HG03103 (cell line): ENCODE measurements around the gene ATP2B1.

Experiments
- ATAC-seq: cut with Tn5 transposase; IDR thresholded peaks from one replicate; pipeline ENCODE4 v1.9.1; 2021; ENCODE audit warnings: low read depth; ENCODE audit not compliant: unreplicated experiment

ATP2B1 gene

DNA sequence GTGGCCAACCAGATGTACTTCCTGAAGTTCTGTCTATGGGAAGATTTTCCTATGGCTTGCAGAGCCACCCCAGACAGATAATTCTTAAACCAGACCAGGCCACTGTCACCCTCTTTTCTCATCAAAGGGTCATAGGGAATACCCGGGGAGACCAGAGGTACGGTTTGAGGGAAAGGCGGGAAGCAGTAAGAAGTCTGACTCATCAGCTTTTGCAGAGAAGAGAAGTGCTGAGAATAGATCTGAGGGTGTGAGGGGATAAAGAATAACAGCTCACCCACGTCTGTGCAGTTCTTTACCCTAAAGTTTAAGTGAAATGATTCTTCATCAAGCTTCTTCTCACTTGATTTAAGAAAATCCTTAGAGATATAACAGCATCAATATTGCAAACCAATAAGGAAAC is 161.5 kb downstream of the ATP2B1 start:
- no peak for ATAC-seq

GRCh38 chr12:89546151-89546550 is 162.5 kb downstream of the ATP2B1 start:
- ATAC-seq = no peak

DNA sequence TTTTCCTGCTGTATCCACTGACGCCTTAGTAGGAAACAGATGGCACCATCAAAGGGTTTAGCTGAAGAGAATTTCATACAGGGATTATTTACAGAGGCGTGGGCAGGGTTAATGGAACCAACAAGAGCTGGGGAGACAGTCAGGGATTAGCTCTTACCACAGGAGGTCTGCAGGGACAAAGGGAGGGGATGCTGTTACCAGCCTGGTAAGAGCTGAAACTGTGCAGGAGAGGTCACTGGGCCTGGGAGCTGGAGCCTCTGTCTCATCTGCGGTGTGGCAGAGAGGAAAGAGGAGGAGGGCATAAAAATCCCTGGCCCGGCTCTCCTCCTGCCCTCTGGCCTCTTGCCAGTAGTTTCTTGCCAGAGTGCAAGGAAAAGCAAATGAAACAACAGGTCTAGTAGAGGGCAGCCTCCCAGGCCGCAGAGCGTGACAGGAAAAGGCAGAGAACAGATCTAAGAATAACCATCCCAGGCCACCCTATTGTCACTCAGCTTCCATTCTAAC is 163.9 kb downstream of the ATP2B1 start:
- no peak for ATAC-seq

GRCh38 chr12:89544022-89544421 is 164.6 kb downstream of the ATP2B1 start:
- no peak for ATAC-seq

GRCh38 chr12:89542912-89543592 is 165.6 kb downstream of the ATP2B1 start:
- ATAC-seq = peak; percentile 72

DNA sequence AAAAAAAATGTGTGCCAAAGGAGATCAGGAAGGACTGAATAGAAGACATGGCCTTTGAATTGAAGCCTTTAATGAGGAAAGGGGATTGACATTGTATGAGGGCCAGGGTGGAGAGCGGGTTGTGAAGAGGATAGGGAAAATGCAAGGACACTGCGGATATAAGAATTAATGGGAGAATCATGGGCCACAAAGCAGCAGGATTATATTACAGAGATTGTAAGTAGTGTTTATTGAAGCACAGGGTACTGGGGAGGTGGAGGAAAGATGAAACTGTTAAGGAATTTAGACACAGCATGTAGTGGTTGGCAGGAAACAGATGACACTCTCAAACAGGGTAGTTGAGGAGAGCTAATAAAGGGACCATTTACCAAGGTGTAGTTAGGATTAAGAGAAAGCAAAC is 166.4 kb downstream of the ATP2B1 start:
- ATAC-seq = no peak

DNA sequence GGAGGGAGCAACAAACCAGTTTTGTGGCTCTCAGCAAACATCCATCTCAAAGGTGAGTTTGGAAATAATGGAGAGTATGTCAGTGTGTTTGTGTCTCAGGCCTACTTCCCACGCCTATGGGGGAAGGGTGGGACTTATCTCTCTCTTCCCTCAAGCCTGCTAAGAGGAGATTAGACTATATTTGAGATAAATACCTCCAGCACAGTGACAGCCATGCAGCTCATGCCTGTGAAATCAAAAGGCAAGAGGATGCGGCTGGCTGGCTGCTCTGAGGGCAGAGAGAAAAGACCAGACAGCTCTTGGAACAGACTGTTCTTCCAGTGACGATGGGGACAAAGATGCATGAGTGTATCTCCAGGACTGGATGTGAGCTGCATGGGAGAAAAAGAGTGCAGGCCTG is 168.1 kb downstream of the ATP2B1 start:
- ATAC-seq = no peak

DNA sequence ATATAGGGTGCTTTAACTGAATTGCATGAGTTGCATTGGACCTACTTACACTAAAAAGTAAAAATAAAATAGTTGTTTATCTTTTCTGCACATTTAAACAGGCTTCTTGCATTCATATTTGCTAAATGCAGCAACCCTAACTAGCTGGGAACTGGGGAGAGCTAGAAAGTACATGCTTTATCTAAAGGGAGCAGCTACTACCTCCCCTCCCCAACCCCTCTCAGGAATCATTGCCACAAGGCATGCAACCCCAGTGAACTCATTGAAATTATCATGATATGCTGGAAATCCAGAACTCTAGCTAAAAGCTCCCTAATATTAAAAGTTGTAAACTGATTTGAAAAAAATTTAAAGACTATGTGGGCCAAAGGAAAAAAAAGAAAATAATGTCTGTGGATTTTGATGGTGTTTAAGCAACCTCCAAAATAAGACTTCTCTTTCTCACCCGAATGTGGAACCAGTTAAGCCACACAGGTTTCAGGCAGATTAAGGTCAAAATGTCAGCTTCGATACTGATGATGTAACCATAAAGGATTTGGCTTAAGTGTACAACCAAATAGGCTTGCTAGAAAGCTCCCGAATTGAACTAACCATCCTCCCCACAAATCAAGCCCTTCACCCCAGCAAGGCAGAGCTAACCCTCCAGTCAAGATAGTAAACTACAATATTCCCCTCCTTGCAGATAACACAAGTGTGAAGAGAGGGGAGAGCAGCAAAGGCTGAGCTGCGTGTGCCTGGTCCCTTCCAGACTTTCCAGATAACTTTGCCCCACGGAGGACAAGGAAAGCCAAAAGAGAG is 169.0 kb downstream of the ATP2B1 start:
- no peak for ATAC-seq

GRCh38 chr12:89538897-89539296 is 169.7 kb downstream of the ATP2B1 start:
- ATAC-seq = no peak
